Ishikawa (cell line): ENCODE measurements around the gene PSMG4.
A peak's percentile ranks its signal among the peaks of the same experiment; 100 is the strongest.

ENCODE experiments used
- CEBPB ChIP-seq: IDR thresholded peaks from 2 replicates; pipeline ENCODE4 v1.6.1; 2012
- CREB1 ChIP-seq: IDR thresholded peaks from 2 replicates; pipeline ENCODE4 v1.6.1; 2012; ENCODE audit warnings: low read depth
- EGR1 ChIP-seq: IDR thresholded peaks from 2 replicates; pipeline ENCODE4 v1.6.1; 2012
- EP300 ChIP-seq: IDR thresholded peaks from 2 replicates; pipeline ENCODE4 v1.6.1; 2012; ENCODE audit warnings: borderline replicate concordance
- FOXM1 ChIP-seq: IDR thresholded peaks from 2 replicates; pipeline ENCODE4 v1.6.1; 2012; ENCODE audit warnings: low read depth, borderline replicate concordance
- NFIC ChIP-seq: IDR thresholded peaks from 2 replicates; pipeline ENCODE4 v1.6.1; 2012
- RAD21 ChIP-seq: IDR thresholded peaks from 2 replicates; pipeline ENCODE4 v1.6.1; 2012; ENCODE audit warnings: low read depth
- TAF1 ChIP-seq: IDR thresholded peaks from 2 replicates; pipeline ENCODE4 v1.6.1; 2012; ENCODE audit warnings: low read depth, mild to moderate bottlenecking
- TCF12 ChIP-seq: IDR thresholded peaks from 2 replicates; pipeline ENCODE4 v1.6.1; 2012; ENCODE audit warnings: low read depth
- TEAD4 ChIP-seq: IDR thresholded peaks from 2 replicates; pipeline ENCODE4 v1.6.1; 2012
- YY1 ChIP-seq: IDR thresholded peaks from 2 replicates; pipeline ENCODE4 v1.6.1; 2012; ENCODE audit warnings: low read depth
- ZBTB7A ChIP-seq: IDR thresholded peaks from 2 replicates; pipeline ENCODE4 v1.6.1; 2012; ENCODE audit warnings: low read depth
- TF ChIP-seq, protein P1 (sequence below): IDR thresholded peaks from 2 replicates; pipeline ENCODE4 v1.6.1; 2012
- TF ChIP-seq, protein P2 (sequence below): IDR thresholded peaks from 2 replicates; pipeline ENCODE4 v1.6.1; 2012
- TF ChIP-seq, protein P3 (sequence below): IDR thresholded peaks from 2 replicates; pipeline ENCODE4 v1.6.1; 2012; ENCODE audit warnings: low read depth, mild to moderate bottlenecking

The PSMG4 gene

DNA sequence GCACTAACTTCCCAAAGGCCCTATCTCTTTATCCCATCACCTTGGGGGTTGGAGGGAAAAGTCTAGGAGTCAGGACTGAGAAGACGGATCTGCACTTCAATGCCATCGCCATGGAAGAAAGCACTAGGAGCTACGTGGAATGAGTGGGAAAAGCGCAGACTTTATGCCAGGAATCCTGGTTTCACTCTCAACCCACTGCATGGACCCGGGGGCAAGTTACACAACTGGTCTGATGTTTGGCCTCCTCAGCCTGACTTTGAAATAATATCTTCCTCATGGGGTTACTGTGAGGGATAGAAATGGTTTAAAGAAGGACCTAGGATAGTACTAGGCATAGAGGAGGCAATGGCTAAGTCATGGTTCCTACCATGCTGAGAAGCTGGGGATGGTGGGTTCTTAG lies 13.5 kb upstream of the PSMG4 start:
- TF ChIP-seq TEAD4 = no peak
- TF ChIP-seq, protein P1, sequence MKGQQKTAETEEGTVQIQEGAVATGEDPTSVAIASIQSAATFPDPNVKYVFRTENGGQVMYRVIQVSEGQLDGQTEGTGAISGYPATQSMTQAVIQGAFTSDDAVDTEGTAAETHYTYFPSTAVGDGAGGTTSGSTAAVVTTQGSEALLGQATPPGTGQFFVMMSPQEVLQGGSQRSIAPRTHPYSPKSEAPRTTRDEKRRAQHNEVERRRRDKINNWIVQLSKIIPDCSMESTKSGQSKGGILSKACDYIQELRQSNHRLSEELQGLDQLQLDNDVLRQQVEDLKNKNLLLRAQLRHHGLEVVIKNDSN = no peak
- TF ChIP-seq, protein P2, sequence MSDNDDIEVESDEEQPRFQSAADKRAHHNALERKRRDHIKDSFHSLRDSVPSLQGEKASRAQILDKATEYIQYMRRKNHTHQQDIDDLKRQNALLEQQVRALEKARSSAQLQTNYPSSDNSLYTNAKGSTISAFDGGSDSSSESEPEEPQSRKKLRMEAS = no peak
- no peak for TF ChIP-seq YY1
- no peak for TF ChIP-seq CEBPB
- no peak for TF ChIP-seq EP300
- TF ChIP-seq NFIC = no peak
- no peak for TF ChIP-seq ZBTB7A
- TF ChIP-seq RAD21 = no peak
- TF ChIP-seq TAF1 = no peak
- no peak for TF ChIP-seq EGR1
- TF ChIP-seq, protein P3, sequence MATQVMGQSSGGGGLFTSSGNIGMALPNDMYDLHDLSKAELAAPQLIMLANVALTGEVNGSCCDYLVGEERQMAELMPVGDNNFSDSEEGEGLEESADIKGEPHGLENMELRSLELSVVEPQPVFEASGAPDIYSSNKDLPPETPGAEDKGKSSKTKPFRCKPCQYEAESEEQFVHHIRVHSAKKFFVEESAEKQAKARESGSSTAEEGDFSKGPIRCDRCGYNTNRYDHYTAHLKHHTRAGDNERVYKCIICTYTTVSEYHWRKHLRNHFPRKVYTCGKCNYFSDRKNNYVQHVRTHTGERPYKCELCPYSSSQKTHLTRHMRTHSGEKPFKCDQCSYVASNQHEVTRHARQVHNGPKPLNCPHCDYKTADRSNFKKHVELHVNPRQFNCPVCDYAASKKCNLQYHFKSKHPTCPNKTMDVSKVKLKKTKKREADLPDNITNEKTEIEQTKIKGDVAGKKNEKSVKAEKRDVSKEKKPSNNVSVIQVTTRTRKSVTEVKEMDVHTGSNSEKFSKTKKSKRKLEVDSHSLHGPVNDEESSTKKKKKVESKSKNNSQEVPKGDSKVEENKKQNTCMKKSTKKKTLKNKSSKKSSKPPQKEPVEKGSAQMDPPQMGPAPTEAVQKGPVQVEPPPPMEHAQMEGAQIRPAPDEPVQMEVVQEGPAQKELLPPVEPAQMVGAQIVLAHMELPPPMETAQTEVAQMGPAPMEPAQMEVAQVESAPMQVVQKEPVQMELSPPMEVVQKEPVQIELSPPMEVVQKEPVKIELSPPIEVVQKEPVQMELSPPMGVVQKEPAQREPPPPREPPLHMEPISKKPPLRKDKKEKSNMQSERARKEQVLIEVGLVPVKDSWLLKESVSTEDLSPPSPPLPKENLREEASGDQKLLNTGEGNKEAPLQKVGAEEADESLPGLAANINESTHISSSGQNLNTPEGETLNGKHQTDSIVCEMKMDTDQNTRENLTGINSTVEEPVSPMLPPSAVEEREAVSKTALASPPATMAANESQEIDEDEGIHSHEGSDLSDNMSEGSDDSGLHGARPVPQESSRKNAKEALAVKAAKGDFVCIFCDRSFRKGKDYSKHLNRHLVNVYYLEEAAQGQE = no peak
- no peak for TF ChIP-seq FOXM1
- TF ChIP-seq CREB1 = no peak
- TF ChIP-seq TCF12 = no peak

DNA sequence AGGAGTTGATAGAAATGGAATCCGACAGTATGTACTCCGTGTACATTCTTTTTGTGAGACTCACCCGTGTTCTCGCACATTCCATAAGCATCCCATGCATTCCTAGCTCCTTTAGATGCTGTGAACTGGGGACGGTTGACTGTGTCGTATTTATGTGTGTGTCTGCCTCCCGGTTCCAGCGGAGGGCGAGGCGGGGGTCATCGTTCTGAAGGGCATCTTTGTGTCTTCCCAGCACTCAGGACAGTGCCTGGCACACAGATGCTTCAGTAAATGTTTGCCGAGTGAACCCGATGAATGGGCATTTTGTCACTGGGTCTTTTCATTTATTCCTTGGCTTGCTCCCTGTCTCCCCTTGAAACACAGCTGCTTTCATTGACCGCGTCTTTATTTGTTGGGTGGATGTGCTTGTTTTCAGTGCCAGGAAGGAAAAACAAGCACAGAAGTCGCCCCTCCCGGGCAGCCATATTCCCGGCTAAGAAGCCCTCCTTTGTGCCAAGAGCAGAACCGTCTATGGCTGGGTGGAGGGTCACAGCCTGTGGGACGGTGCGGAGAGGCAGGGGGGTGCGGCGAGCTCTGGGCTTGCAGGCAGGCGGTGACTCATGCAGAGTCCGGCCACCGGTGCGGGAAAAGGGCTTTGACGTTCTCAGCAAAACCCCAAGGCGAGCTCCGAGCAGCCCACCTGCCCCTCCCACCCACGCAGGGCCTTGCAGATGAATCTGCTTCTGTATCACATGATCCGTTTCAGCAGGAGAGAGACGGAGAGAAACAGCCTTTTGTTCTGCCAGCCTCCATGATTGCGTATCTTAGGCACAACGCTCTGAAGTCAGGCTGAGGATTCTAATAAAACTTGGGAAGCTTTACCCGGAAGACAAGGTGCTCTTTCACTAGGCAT lies 11.2 kb upstream of the PSMG4 start:
- peak; percentile 43; the same call in 1 of the 2 replicates for TF ChIP-seq TEAD4
- TF ChIP-seq, protein P3 = no peak

DNA sequence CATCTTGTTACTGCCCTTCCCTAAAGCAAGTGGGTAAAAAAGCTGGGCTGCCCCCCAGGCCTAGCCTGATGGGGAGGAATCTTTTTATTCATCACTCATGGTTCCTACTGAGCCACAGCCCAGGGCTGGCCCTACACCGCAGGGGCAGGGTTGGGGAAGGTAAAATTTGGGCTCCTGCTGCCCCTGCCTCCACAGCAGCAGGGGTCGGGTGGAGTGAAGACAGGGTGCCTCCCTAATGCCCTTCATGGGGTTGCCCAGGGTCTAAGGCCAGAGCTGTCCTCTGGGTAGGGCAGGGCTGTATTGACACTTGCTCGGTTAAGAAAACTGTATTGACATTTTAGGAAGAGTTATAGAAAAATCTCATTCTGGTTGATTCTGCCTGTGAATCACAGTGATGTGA lies 8.9 kb upstream of the PSMG4 start:
- TF ChIP-seq, protein P3 = no peak
- no peak for TF ChIP-seq FOXM1
- TF ChIP-seq YY1 = no peak

DNA sequence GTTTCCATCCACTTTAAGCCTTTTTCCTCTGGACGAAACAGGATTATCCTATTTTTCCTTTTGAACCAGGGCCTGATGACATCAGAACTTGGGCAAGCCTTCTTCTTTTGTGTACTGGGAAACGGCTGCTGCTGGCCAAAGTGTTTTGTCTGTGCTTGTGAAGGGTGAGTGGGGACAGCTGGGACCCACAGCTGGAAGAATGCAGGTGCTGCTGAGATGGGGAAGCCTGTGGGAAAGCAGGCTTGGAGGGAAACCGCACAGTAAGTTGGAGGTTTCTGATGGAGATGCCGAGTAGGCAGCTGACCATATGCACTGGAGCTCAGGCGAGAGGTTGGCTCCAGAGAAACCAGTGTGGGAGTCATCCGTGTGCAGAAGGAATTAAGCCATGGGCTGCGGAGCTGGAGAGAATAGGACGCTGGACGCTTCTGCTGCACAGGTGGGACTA lies 8.5 kb upstream of the PSMG4 start:
- TF ChIP-seq CREB1 (no peak), TCF12 (no peak), FOXM1 (no peak), YY1 (no peak), EGR1 (no peak), EP300 (no peak), ZBTB7A (no peak), CEBPB (no peak), TAF1 (no peak), TEAD4 (no peak), RAD21 (no peak), NFIC (no peak)
- TF ChIP-seq, protein P2 = no peak
- TF ChIP-seq, protein P1 = no peak
- TF ChIP-seq, protein P3 = no peak
